Lung microvascular endothelial cell (primary cell): Measurements from ENCODE around the gene CRISPLD2. TPM values are rescaled to one million over a fixed set of nuclear protein-coding genes. Genes with fewer than 3 reads are reported as not detected.
"Not testable (repeated sequence)": the region's sequence is repeated elsewhere in the genome, so short reads cannot be mapped to it uniquely, and the experiment has no call there.

Source experiments
- DNase-seq, 2 donors: peaks; one replicate each; pipeline versions ENCODE4 v3.0.0 to v3.0.0-alpha.2; 2010; ENCODE audit warnings: low read depth in 2 of 2
- total RNA-seq: library from RNA; depleted of rRNA; stranded (reverse); fragments of >200 nt; gene quantifications from 2 replicates; pipeline ENCODE4 v1.2.1, GENCODE V29; 2014

Gene CRISPLD2
- total RNA-seq, 1 donor from 2014 or later = 0.20 TPM

DNA sequence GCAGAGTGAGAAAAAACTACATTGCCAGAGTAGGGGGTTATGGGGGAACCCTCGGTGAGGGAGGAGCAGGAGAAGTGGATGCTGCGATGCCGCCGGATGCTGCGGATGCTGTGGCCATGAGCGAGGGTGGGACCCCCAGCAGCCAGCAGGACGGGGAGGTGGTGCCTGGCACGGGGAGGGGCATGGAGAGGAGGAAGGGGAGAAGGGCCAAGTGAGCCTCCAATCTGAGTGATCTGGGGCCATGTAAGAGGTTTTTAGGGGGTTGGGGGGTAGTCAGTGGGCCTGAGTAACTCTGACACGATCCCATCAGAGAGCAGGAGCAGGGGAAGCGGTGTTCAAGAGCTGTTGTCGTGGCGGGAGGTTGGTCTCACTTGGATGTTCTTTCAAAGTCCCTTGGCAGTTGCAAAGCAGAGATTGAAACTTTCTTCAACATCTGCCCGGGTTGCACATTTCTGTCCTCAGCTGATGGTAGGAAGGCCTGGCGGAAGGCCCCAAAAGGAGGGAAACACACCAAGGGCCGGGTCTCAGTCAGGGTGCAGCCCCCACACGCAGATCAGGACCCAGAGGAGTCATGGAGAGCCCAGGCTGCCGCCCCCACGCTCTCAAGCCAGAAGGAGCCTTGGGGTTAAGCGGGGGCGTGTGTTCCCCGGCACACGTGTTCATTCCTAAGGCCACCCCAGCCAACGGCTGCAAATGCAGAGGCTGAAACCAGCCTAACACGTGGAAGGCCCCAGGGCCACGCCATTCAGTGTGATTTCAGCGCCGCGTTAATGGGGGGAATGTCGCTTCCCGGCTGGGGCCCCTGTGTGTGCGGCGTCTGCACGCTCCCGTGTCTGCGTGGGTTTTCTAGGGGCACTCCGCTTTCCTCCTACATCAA lies 109.9 kb downstream of the CRISPLD2 start:
- no peak for DNase-seq

- no peak for DNase-seq
Observed at GRCh38 chr16:84930298-84931106, 110.7 kb downstream of the CRISPLD2 start.

DNA sequence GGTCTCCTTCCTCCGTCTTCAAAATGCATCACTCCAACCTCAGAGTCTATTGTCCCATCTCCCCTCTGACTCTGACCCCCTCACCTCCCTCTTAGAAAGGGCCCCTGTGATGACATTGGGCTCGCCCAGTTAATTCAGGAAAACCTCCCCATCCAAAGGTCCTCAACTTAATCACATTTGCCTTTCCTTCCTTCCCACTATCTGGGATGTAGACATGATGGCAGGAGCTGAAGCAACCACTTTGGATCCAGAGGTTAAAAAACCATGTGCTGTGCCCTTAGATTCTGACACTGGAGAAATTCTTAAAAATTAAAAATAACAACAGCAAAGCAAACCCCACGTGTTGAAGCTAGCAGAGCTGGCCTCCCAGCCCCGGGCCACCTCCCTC lies 111.3 kb downstream of the CRISPLD2 start:
- DNase-seq = no peak

DNA sequence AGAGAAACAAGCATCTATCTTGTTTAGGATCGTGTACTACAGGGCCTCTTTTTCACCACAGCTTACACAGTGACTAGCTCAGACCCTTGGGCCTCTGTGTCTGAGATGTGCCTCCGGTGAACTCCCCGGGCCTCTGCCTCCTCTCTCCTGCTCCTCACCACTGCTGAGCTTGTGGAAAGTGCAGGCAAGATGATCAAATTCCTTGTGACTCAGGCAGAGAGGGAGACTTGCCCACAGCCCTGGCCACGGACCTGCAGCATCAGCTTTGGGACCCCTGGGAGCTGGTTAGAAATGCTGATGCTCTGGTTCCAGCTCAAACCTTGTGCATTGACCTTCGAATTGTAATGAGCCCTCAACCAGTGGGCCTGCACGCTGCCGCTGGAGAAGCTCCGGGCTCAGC lies 111.7 kb downstream of the CRISPLD2 start:
- DNase-seq = no peak

GRCh38 chr16:84932681-84933080 lies 112.9 kb downstream of the CRISPLD2 start:
- DNase-seq = no peak

GRCh38 chr16:84933774-84934631 lies 114.2 kb downstream of the CRISPLD2 start:
- DNase-seq = peak; percentile 37 to 62

- no peak for DNase-seq
Observed at GRCh38 chr16:84937196-84938005, 117.6 kb downstream of the CRISPLD2 start.

GRCh38 chr16:84938616-84939015 lies 118.8 kb downstream of the CRISPLD2 start:
- not testable (repeated sequence) for DNase-seq

GRCh38 chr16:84940670-84941551 lies 121.1 kb downstream of the CRISPLD2 start:
- no peak for DNase-seq

- no peak for DNase-seq
Observed at GRCh38 chr16:84941921-84942320, 122.1 kb downstream of the CRISPLD2 start.

- peak in 1 of 2 donors; percentile 26 for DNase-seq
Observed at GRCh38 chr16:84942786-84943185, 123.0 kb downstream of the CRISPLD2 start.

- no peak for DNase-seq
Observed at GRCh38 chr16:84943620-84944019, 123.8 kb downstream of the CRISPLD2 start.

DNA sequence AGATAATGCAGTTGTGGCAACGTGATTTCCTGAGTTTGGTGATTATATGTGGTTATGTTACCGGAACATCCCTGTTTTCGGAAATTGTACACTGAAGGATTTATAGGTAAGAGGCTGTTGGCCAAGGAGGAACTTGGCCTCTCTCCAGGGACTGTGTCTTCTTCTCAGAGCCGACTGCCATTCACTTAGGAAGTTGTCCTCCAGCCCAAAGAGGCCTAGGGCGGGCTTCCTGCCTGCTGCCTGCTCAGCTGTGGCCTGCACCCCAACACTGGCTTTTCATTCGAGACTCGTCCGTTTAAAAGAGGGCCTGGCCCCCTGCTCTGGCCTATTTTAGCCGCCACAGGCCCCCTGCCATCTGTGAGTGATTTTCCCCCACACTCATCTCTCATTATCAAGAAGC lies 127.2 kb downstream of the CRISPLD2 start:
- peak in 1 of 2 donors; percentile 90 for DNase-seq

DNA sequence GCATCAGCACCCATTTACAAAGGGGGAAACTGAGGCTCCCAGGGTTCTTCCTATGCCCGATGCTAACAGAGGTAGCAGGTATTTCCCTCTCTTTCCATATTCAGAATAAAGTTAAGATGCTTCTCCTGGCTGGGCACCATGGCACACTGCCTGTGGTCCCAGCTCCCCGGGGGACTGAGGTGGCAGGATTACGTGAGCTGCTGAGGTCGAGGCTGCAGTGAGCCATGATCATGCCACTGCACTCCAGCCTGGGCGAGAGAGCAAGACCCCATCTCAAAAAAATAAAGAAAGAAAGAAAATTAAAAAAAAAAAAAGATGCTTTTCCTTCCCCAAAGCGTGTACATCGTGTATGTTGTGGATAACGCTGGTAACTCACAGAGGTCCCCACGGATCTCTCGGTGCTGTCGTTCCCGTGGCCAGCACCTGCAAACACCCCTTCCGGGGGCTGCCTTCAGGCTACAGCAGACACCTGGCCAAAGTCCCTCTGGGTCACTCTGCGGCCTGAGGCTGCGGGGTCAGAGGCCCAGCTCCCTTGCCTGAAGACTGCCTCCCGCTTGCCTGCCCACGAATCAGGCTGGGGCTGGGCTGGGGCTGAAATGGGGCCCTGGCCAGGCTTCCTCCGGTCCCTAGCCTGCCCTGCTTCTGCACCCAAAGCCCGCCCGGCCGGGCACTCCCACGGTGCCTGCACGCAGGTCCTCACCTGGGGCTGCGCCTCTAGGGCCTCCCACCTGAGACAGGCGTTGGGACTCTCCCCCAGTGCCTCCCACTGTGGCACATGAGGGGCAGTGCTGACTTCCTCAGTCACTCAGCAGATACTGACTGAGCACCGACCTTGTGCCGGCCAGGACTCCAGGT lies 128.4 kb downstream of the CRISPLD2 start:
- no peak for DNase-seq

DNA sequence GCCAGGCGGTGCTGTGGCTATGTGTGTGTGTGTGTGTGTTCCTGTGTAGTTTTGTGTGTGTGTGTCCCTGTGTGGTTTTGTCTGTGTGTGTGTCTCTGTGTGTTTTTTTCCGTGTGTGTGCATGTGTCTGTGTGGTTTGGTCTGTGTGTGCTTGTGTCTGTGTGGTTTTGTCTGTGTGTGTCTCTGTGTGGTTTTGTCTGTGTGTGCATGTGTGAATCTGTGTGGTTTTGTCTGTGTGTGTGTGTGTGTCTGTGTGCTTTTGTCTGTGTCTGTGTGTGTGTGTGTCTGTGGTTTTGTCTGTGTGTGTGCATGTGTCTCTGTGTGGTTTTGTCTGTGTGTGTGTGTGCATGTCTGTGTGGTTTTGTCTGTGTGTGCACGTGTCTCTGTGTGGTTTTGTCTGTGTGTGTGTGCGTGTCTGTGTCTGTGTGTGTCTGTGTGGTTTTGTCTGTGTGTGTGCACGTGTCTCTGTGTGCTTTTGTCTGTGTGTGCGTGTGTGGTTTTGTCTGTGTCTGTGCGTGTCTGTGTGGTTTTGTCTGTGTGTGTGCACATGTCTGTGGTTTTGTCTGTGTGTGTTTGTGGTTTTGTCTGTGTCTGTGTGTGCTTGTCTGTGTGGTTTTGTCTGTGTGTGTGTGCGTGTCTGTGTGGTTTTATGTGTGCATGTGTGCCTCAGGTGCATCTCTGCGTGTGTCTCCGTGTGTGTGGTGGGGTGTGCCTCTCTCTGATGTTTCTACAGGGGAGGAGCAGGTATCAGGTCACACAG lies 129.2 kb downstream of the CRISPLD2 start:
- no peak for DNase-seq

DNA sequence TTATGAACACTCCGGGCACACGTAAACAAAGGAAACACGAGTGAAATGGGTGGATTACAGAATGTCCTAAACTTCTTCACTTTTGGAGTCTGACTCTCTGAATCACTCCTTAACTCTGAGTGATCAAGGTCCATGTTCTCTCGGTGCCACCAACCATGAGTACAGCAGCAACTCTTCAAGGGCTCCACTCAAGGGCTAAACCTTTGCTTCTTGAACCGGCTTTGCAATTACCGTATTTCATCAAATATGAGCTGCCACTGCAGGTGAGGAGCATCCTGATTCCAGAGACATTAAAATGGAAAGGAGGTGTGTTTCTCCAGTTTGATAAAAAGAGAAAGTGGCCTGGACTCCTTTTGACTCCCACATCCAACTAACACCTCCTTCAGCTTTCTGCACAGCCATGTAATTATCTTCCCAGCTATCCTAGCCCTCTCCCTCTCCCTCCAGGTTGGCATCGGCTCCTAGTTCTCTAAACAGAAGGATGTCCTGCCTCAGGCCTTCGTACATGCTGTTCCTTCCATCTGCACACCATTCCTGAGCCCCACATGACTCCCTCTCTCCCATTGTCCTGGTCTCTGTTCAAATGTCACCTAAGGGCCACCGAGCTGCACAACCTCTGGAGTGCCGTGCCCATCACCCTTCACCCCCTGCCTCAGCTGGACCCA lies 130.1 kb downstream of the CRISPLD2 start:
- no peak for DNase-seq

DNA sequence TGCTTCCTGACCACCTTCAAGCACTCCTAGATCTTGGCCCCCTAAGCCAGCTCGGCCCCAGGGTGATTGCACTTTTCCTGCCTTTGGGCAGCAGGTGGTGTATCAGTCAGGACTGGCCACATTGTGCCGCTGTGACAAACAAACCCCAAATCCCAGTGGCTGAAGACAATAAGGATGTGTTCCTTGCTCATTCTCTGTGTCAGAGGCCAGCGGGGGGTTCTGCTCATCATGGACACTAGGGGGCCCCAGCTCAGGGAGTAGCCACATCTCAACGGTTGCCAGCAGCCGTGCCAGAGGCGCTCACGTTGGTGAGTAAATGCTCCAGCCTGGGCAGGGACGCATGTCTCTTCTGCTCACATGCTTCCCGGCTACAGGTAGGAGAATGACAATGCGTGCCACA lies 131.1 kb downstream of the CRISPLD2 start:
- DNase-seq = peak; percentile 31 to 33
